Measurements from ENCODE around the gene RINL. TPM values are rescaled to one million over a fixed set of nuclear protein-coding genes. Genes with fewer than 3 reads are reported as not detected.
"Not testable (repeated sequence)": the region's sequence is repeated elsewhere in the genome, so short reads cannot be mapped to it uniquely, and the experiment has no call there.

Gene RINL
- total RNA-seq, 1 donor from 2014 or later: 2.6 TPM

DNA sequence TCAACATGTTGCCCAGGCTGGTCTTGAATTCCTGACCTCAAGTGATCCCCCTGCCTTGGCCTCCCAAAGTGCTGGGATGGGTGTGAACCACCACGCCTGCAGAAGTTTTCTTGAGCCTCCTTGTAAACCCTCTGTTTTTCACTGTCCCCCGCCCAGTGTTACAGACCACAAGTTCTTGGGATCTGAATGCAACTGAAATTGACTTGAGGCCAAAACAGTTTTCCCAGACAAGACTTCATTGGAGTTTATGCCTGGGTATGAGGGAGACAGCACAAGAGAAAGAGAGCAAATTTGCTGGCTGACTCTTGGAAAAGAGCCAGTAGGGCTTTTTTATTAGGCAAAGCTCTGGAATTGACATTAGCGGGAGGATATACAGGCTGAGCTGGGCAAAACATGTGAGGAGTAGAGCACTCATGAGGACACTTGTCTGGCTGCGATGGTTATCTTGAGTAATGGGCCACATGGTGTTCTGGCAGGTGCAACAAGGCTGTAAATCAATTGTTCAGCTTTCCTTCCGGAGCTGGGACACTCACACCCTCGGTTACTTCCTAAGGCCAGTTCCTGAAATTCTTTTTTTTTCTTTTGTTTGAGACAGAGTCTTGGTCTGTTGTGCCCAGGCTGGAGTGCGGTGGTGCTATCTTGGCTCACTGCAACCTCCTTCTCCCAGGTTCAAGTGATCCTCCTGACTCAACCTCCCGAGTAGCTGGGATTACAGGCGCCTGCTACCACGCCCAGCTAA lies 15.6 kb downstream of the RINL start:
- TF ChIP-seq CTCF (IDR thresholded peaks at IDR 0.05; ENCODE audit: unreplicated experiment): no peak
- no peaks in the 10 kb centered on the region for H3K27me3 Mint-ChIP-seq
- H3K4me3 Mint-ChIP-seq (ENCODE audit: low read depth): no peak overlapping the region
- no peak for DNase-seq (ENCODE audit: low spot score, unreplicated experiment)
- no peaks in the 10 kb centered on the region for H3K36me3 Mint-ChIP-seq (ENCODE audit: insufficient read depth)
- H3K9me3 Mint-ChIP-seq (ENCODE audit: low read depth): no peaks in the 10 kb centered on the region
- H3K4me1 Mint-ChIP-seq (ENCODE audit: low read depth): peaks cover 13% of the 10 kb centered on the region
- peak overlapping the region; percentile 31 for H3K27ac Mint-ChIP-seq

- Mint-ChIP-seq H3K27me3 (no peaks in the 10 kb centered on the region), H3K9me3 (ENCODE audit: low read depth) (peaks cover 4% of the 10 kb centered on the region), H3K4me3 (ENCODE audit: low read depth) (no peak overlapping the region), H3K36me3 (ENCODE audit: insufficient read depth) (peaks cover 2% of the 10 kb centered on the region), H3K4me1 (ENCODE audit: low read depth) (peaks cover 14% of the 10 kb centered on the region), H3K27ac (no peak overlapping the region)
- TF ChIP-seq CTCF (IDR thresholded peaks at IDR 0.05; ENCODE audit: unreplicated experiment): no peak
- no peak for DNase-seq (ENCODE audit: low spot score, unreplicated experiment)
Measured at GRCh38 chr19:38861368-38861767, 16.7 kb downstream of the RINL start.

GRCh38 chr19:38859631-38860204 lies 18.4 kb downstream of the RINL start:
- peaks cover 14% of the 10 kb centered on the region for H3K4me1 Mint-ChIP-seq (ENCODE audit: low read depth)
- H3K27me3 Mint-ChIP-seq; DNase-seq (ENCODE audit: low spot score, unreplicated experiment); H3K4me3 Mint-ChIP-seq (ENCODE audit: low read depth); H3K9me3 Mint-ChIP-seq (ENCODE audit: low read depth); H3K36me3 Mint-ChIP-seq (ENCODE audit: insufficient read depth): not testable (repeated sequence)
- peak overlapping the region; percentile 24 for H3K27ac Mint-ChIP-seq

- TF ChIP-seq CTCF (IDR thresholded peaks at IDR 0.05; ENCODE audit: unreplicated experiment): no peak
- H3K4me3 Mint-ChIP-seq (ENCODE audit: low read depth): no peak overlapping the region
- H3K9me3 Mint-ChIP-seq (ENCODE audit: low read depth): peaks cover 4% of the 10 kb centered on the region
- no peak overlapping the region for H3K27ac Mint-ChIP-seq
- no peak for DNase-seq (ENCODE audit: low spot score, unreplicated experiment)
- peaks cover 2% of the 10 kb centered on the region for H3K36me3 Mint-ChIP-seq (ENCODE audit: insufficient read depth)
- H3K4me1 Mint-ChIP-seq (ENCODE audit: low read depth): peaks cover 12% of the 10 kb centered on the region
- no peaks in the 10 kb centered on the region for H3K27me3 Mint-ChIP-seq
Measured at GRCh38 chr19:38856813-38857212, 21.3 kb downstream of the RINL start.

DNA sequence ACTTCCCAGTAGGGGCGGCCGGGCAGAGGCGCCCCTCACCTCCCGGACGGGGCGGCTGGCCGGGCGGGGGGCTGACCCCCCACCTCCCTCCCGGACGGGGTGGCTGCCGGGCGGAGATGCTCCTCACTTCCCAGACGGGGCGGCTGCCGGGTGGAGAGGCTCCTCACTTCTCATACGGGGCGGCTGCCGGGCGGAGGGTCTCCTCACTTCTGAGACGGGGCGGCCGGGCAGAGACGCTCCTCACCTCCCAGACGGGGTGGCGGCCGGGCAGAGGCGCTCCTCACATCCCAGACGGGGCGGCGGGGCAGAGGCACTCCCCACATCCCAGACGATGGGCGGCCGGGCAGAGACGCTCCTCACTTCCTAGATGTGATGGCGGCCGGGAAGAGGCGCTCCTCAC lies 22.3 kb downstream of the RINL start:
- H3K27me3 Mint-ChIP-seq; H3K27ac Mint-ChIP-seq; DNase-seq (ENCODE audit: low spot score, unreplicated experiment); H3K4me3 Mint-ChIP-seq (ENCODE audit: low read depth); H3K36me3 Mint-ChIP-seq (ENCODE audit: insufficient read depth); H3K9me3 Mint-ChIP-seq (ENCODE audit: low read depth): not testable (repeated sequence)
- peaks cover 18% of the 10 kb centered on the region for H3K4me1 Mint-ChIP-seq (ENCODE audit: low read depth)

DNA sequence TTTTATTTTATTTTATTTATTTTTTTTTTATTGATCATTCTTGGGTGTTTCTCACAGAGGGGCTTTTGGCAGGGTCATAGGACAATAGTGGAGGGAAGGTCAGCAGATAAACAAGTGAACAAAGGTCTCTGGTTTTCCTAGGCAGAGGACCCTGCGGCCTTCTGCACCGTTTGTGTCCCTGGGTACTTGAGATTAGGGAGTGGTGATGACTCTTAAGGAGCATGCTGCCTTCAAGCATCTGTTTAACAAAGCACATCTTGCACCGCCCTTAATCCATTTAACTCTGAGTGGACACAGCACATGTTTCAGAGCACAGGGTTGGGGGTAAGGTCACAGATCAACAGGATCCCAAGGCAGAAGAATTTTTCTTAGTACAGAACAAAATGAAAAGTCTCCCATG lies 23.1 kb downstream of the RINL start:
- not testable (repeated sequence) for H3K4me3 Mint-ChIP-seq (ENCODE audit: low read depth); H3K27ac Mint-ChIP-seq

GRCh38 chr19:38853214-38853613 lies 24.9 kb downstream of the RINL start:
- DNase-seq (ENCODE audit: low spot score, unreplicated experiment): no peak
- peak overlapping the region; percentile 91 for H3K27ac Mint-ChIP-seq
- no peaks in the 10 kb centered on the region for H3K27me3 Mint-ChIP-seq
- no peak for TF ChIP-seq CTCF (IDR thresholded peaks at IDR 0.05; ENCODE audit: unreplicated experiment)
- peaks cover 4% of the 10 kb centered on the region for H3K9me3 Mint-ChIP-seq (ENCODE audit: low read depth)
- H3K36me3 Mint-ChIP-seq (ENCODE audit: insufficient read depth): peaks cover 7% of the 10 kb centered on the region
- peak overlapping the region; percentile 87 for H3K4me3 Mint-ChIP-seq (ENCODE audit: low read depth)
- H3K4me1 Mint-ChIP-seq (ENCODE audit: low read depth): peaks cover 22% of the 10 kb centered on the region

More for the DNA sequence above, 23.1 kb downstream of the RINL start:
- not testable (repeated sequence) for DNase-seq (ENCODE audit: low spot score, unreplicated experiment); H3K9me3 Mint-ChIP-seq (ENCODE audit: low read depth); H3K36me3 Mint-ChIP-seq (ENCODE audit: insufficient read depth); H3K27me3 Mint-ChIP-seq
- H3K4me1 Mint-ChIP-seq (ENCODE audit: low read depth): peaks cover 19% of the 10 kb centered on the region
